SIG-M5 treated with dmso at 0.1 percent for 504 hours (cell line): ENCODE data around the gene DYSF.
A peak's percentile ranks its signal among the peaks of the same experiment; 100 is the strongest.
"Not testable (repeated sequence)": the region's sequence is repeated elsewhere in the genome, so short reads cannot be mapped to it uniquely, and the experiment has no call there.

Experiments used
- DNase-seq: peaks from one replicate; lab custom pipeline; 2025; ENCODE audit not compliant: unreplicated experiment; lab: John Stamatoyannopoulos, UW

The DYSF gene

GRCh38 chr2:71453404-71454220 lies at the start of gene DYSF:
Gene DYSF (plus strand): TSS chr2:71453561.
- DNase-seq = peak; percentile 61

GRCh38 chr2:71409611-71410010 lies 43.8 kb upstream of the DYSF start:
- DNase-seq = no peak

GRCh38 chr2:71410696-71411095 lies 42.7 kb upstream of the DYSF start:
- DNase-seq = no peak

GRCh38 chr2:71416866-71417265 lies 36.5 kb upstream of the DYSF start:
- DNase-seq = not testable (repeated sequence)

- DNase-seq = no peak
Measured at GRCh38 chr2:71417300-71418202, 35.8 kb upstream of the DYSF start.

GRCh38 chr2:71419145-71419544 lies 34.2 kb upstream of the DYSF start:
- DNase-seq = no peak

GRCh38 chr2:71419976-71420375 lies 33.4 kb upstream of the DYSF start:
- no peak for DNase-seq

GRCh38 chr2:71422786-71423185 lies 30.6 kb upstream of the DYSF start:
- no peak for DNase-seq

- DNase-seq = no peak
Measured at GRCh38 chr2:71423817-71424420, 29.4 kb upstream of the DYSF start.

- no peak for DNase-seq
Measured at GRCh38 chr2:71426721-71427120, 26.6 kb upstream of the DYSF start.

- DNase-seq = no peak
Measured at GRCh38 chr2:71428472-71429383, 24.6 kb upstream of the DYSF start.

GRCh38 chr2:71445142-71445541 lies 8.2 kb upstream of the DYSF start:
- not testable (repeated sequence) for DNase-seq

GRCh38 chr2:71446505-71446904 lies 6.9 kb upstream of the DYSF start:
- DNase-seq = no peak

GRCh38 chr2:71449343-71449742 lies 4.0 kb upstream of the DYSF start:
- no peak for DNase-seq

GRCh38 chr2:71451705-71452104 lies 1.7 kb upstream of the DYSF start:
- DNase-seq = no peak

GRCh38 chr2:71452565-71452964 lies 796 bp upstream of the DYSF start:
- DNase-seq = peak; percentile 97

GRCh38 chr2:71454221-71455010 lies 1.1 kb downstream of the DYSF start:
- DNase-seq = peak; percentile 14

- peak; percentile 20 for DNase-seq
Measured at GRCh38 chr2:71455011-71455740, 1.8 kb downstream of the DYSF start.
